ENCODE measurements around the gene STX16.

- no peak for TF ChIP-seq ZNF146 (CRISPR knock-in tag; IDR thresholded peaks at IDR 0.05; ENCODE audit: unreplicated experiment)
- no peak for TF ChIP-seq ELF2 (CRISPR knock-in tag; IDR thresholded peaks at IDR 0.05)
- no peak for TF ChIP-seq CTCF (IDR thresholded peaks at IDR 0.05 in 2 of 3, conservative IDR thresholded peaks at IDR 0.05 in 1 of 3; ENCODE audit: insufficient read depth in 2 of 3, low read depth in 1 of 3, low read length in 3 of 3)
- TF ChIP-seq HDGF (IDR thresholded peaks at IDR 0.05): no peak
- TF ChIP-seq ZBTB1 (CRISPR knock-in tag; IDR thresholded peaks at IDR 0.05; ENCODE audit: borderline replicate concordance, low read depth): no peak
- TF ChIP-seq SNAPC5 (CRISPR knock-in tag; IDR thresholded peaks at IDR 0.05): no peak
- TF ChIP-seq SRF (CRISPR knock-in tag; IDR thresholded peaks at IDR 0.05): no peak
- no peak for TF ChIP-seq MCM7 (IDR thresholded peaks at IDR 0.05)
- no peak for TF ChIP-seq ZC3H11A (IDR thresholded peaks at IDR 0.05; ENCODE audit: low read depth, low read length)
- no peak for TF ChIP-seq ATF6 (CRISPR knock-in tag; IDR thresholded peaks at IDR 0.05)
- TF ChIP-seq ZNF121 (CRISPR knock-in tag; conservative IDR thresholded peaks at IDR 0.05): no peak
These were observed 71.1 kb downstream of the STX16 start for GRCh38 chr20:58721951-58722778.
